ENCODE measurements around the gene JPH3. TPM values are rescaled to one million over a fixed set of nuclear protein-coding genes. Genes with fewer than 3 reads are reported as not detected.

The JPH3 gene
- total RNA-seq, 1 experiment from 2014 or later: 39.0 TPM

GRCh38 chr16:87688876-87689815 lies 86.8 kb downstream of the JPH3 start:
- Mint-ChIP-seq H3K4me3 (no peak overlapping the region), H3K9me3 (no peaks in the 10 kb centered on the region), H3K4me1 (no peaks in the 10 kb centered on the region), H3K27ac (no peak overlapping the region), H3K36me3 (no peaks in the 10 kb centered on the region; the same call in 1 of the 2 replicates), H3K27me3 (ENCODE audit: low read depth) (no peaks in the 10 kb centered on the region)
- ChIA-PET POLR2A (no interaction called here), CTCF (interaction anchor here (0.6 kb wide), 2 partner anchors 13 to 88 kb away, joined by 3 to 4 read pairs; no protein-coding TSS in a partner anchor)
- no peak for ATAC-seq
- TF ChIP-seq ZNF138 (CRISPR knock-in tag; conservative IDR thresholded peaks at IDR 0.05) (no peak), SOX15 (CRISPR knock-in tag; IDR thresholded peaks at IDR 0.05) (no peak), E2F5 (CRISPR knock-in tag; IDR thresholded peaks at IDR 0.05) (no peak), IRF1 (CRISPR knock-in tag; IDR thresholded peaks at IDR 0.05) (no peak), E2F4 (CRISPR knock-in tag; IDR thresholded peaks at IDR 0.05; ENCODE audit: borderline replicate concordance, low read depth) (no peak), MYBL2 (CRISPR knock-in tag; IDR thresholded peaks at IDR 0.05) (no peak), SMAD3 (CRISPR knock-in tag; IDR thresholded peaks at IDR 0.05; ENCODE audit: borderline replicate concordance) (no peak), NR3C1 (CRISPR knock-in tag; conservative IDR thresholded peaks at IDR 0.05; ENCODE audit: low read depth) (no peak), ATF6 (CRISPR knock-in tag; IDR thresholded peaks at IDR 0.05) (no peak), GABPB1 (CRISPR knock-in tag; IDR thresholded peaks at IDR 0.05) (no peak)
- TF ChIP-seq, protein P1, sequence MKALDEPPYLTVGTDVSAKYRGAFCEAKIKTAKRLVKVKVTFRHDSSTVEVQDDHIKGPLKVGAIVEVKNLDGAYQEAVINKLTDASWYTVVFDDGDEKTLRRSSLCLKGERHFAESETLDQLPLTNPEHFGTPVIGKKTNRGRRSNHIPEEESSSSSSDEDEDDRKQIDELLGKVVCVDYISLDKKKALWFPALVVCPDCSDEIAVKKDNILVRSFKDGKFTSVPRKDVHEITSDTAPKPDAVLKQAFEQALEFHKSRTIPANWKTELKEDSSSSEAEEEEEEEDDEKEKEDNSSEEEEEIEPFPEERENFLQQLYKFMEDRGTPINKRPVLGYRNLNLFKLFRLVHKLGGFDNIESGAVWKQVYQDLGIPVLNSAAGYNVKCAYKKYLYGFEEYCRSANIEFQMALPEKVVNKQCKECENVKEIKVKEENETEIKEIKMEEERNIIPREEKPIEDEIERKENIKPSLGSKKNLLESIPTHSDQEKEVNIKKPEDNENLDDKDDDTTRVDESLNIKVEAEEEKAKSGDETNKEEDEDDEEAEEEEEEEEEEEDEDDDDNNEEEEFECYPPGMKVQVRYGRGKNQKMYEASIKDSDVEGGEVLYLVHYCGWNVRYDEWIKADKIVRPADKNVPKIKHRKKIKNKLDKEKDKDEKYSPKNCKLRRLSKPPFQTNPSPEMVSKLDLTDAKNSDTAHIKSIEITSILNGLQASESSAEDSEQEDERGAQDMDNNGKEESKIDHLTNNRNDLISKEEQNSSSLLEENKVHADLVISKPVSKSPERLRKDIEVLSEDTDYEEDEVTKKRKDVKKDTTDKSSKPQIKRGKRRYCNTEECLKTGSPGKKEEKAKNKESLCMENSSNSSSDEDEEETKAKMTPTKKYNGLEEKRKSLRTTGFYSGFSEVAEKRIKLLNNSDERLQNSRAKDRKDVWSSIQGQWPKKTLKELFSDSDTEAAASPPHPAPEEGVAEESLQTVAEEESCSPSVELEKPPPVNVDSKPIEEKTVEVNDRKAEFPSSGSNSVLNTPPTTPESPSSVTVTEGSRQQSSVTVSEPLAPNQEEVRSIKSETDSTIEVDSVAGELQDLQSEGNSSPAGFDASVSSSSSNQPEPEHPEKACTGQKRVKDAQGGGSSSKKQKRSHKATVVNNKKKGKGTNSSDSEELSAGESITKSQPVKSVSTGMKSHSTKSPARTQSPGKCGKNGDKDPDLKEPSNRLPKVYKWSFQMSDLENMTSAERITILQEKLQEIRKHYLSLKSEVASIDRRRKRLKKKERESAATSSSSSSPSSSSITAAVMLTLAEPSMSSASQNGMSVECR (CRISPR knock-in tag; IDR thresholded peaks at IDR 0.05; ENCODE audit: borderline replicate concordance): no peak
- TF ChIP-seq, protein P2, sequence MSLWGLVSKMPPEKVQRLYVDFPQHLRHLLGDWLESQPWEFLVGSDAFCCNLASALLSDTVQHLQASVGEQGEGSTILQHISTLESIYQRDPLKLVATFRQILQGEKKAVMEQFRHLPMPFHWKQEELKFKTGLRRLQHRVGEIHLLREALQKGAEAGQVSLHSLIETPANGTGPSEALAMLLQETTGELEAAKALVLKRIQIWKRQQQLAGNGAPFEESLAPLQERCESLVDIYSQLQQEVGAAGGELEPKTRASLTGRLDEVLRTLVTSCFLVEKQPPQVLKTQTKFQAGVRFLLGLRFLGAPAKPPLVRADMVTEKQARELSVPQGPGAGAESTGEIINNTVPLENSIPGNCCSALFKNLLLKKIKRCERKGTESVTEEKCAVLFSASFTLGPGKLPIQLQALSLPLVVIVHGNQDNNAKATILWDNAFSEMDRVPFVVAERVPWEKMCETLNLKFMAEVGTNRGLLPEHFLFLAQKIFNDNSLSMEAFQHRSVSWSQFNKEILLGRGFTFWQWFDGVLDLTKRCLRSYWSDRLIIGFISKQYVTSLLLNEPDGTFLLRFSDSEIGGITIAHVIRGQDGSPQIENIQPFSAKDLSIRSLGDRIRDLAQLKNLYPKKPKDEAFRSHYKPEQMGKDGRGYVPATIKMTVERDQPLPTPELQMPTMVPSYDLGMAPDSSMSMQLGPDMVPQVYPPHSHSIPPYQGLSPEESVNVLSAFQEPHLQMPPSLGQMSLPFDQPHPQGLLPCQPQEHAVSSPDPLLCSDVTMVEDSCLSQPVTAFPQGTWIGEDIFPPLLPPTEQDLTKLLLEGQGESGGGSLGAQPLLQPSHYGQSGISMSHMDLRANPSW (CRISPR knock-in tag; conservative IDR thresholded peaks at IDR 0.05; ENCODE audit: low read depth): no peak
- DNase-seq (ENCODE audit: low spot score): no peak
